HUES64 (cell line): ENCODE measurements around the gene SPON1.
"Not testable (repeated sequence)": the region's sequence is repeated elsewhere in the genome, so short reads cannot be mapped to it uniquely, and the experiment has no call there.

Experiments used
- H3K27ac ChIP-seq: 2 replicates; pipeline ENCODE4 v1.7.0; 2013; ENCODE audit warnings: low read depth, low read length, inconsistent platforms
- H3K27me3 ChIP-seq: 2 replicates; pipeline ENCODE4 v1.6.1; 2013; ENCODE audit warnings: mild to moderate bottlenecking, low read length; ENCODE audit not compliant: insufficient read depth
- H3K36me3 ChIP-seq: 2 replicates; pipeline ENCODE4 v1.6.1; 2013; ENCODE audit warnings: mild to moderate bottlenecking, low read length; ENCODE audit not compliant: insufficient read depth
- H3K4me1 ChIP-seq: 2 replicates; pipeline ENCODE4 v1.6.1; 2013; ENCODE audit warnings: mild to moderate bottlenecking, low read length, moderate library complexity; ENCODE audit not compliant: insufficient read depth
- H3K4me3 ChIP-seq: 2 replicates; pipeline ENCODE4 v1.5.1; 2013; ENCODE audit warnings: mild to moderate bottlenecking, low read length, moderate library complexity
- H3K9ac ChIP-seq: 2 replicates; pipeline ENCODE4 v1.6.1; 2013; ENCODE audit warnings: mild to moderate bottlenecking, low read depth, low read length
- H3K9me3 ChIP-seq: 2 replicates; pipeline ENCODE4 v1.6.1; 2013; ENCODE audit warnings: low read depth, low read length; ENCODE audit not compliant: insufficient read depth
- WGBS: fragments of 150-250, 120-280 bp; methylation state at CpG from one replicate; pipeline ENCODE4 v1.1.7; 2013; ENCODE audit warnings: missing lambda C conversion rate; 5-methylcytosine and 5-hydroxymethylcytosine counted together

The SPON1 gene

DNA sequence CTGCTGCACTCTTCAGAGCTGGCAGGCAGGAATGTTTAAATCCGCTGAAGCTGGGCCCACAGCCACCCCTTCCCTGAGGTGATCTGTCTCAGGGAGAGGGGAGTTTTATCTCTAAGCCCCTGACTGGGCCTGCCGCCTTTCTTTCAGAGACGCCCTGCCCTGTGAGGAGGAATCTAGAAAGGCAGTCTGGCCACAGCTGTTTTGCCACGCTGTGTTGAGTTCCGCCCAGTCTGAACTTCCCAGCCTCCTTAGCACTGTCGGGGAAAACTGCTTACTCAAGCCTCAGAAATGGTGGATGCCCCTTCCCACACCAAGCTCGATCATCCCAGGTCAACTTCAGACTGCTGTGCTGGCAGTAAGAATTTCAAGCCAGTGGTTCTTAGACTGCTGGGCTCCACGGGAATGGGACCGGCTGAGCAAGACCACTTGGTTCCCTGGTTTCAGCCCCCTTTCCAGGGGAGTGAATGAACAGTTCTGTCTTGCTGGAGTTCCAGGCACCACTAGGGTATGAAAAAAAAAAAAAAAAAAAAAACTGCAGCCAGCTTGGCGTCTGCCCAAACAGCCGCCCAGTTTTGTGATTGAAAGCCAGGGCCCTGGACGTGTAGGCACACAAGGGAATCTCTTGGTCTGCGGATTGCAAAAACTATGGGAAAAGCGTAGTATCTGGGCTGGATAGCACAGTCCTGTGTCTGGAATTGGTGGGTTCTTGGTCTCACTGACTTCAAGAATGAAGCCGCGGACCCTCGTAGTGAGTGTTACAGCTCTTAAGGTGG lies 127.4 kb downstream of the SPON1 start:
- Histone ChIP-seq H3K36me3 (no peaks in the 10 kb centered on the region), H3K27ac (no peak overlapping the region), H3K4me1 (no peaks in the 10 kb centered on the region), H3K27me3 (no peaks in the 10 kb centered on the region), H3K9ac (no peak overlapping the region), H3K9me3 (peaks cover 2% of the 10 kb centered on the region; the same call in 1 of the 2 replicates), H3K4me3 (no peak overlapping the region)
- 91% methylated on average over 17 of the region's 17 CpGs for WGBS

DNA sequence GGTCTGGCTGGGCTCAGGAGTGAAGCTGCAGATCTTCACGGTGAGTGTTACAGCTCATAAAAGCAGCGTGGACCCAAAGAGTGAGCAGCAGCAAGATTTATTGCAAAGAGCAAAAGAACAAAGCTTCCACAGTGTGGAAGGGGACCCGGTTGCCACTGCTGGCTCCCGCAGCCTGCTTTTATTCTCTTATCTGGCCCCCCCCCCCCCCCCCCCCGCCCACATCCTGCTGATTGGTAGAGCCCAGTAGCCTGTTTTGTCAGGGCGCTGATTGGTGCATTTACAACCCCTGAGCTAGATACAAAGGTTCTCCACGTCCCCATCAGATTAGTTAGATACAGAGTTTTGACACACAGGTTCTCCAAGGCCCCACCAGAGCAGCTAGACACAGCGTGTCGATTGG lies 128.1 kb downstream of the SPON1 start:
- 93% methylated on average over 8 of the region's 9 CpGs for WGBS
- H3K36me3 ChIP-seq, H3K4me1 ChIP-seq, H3K27ac ChIP-seq, H3K27me3 ChIP-seq, H3K4me3 ChIP-seq, H3K9me3 ChIP-seq, H3K9ac ChIP-seq: not testable (repeated sequence)

DNA sequence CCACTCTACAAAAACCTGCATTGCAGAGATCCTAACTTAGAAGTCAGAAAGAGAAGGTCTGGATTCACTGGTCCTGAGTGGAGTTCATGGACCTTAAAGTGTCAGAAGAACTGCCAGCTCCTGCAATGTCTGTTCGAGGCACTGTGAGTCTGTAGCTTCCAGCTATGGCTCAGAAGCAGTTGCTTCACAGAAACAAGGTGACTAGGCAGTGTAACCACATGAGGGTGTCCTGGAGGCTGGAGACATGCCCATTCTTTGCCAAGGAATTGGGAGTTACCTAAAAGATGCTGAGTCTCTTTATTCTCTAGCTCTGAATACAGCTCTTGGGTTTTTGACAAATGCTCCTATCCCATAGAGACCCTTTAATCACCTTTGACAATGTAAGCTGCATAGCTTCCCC lies 130.5 kb downstream of the SPON1 start:
- Histone ChIP-seq H3K27ac (no peak overlapping the region), H3K4me1 (no peaks in the 10 kb centered on the region), H3K36me3 (no peaks in the 10 kb centered on the region), H3K9me3 (peaks cover 2% of the 10 kb centered on the region; the same call in 1 of the 2 replicates), H3K4me3 (no peak overlapping the region), H3K27me3 (no peaks in the 10 kb centered on the region), H3K9ac (no peak overlapping the region)
- WGBS: 87% methylated on average over 1 of the region's 1 CpG

DNA sequence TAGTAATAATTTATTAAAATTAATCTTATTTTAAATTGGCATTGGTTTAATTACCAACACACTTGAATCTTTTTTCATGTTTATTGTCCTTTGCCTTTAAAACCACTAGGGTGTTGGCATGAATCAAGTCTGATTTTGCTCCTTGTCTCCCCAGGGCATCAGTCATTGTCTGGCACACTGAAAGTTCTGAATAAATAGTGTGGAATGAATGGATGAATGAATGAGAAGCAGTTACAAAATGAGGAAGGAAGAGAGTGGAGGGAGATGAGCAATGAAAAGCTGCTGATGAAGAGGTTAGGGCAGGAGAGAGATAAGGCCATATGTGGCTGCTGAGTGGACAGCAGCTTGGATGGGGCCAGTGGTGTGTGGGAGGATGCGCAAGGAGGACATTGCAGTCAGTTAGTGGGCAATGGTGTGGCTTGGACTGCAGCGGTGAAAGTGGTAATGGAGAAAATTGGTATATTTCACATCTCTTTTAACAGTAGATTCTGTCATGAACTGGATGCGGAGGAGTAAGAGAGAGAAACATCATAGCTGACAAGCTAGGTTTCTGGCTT lies 132.0 kb downstream of the SPON1 start:
- no peak overlapping the region for H3K27ac ChIP-seq
- H3K9ac ChIP-seq: no peak overlapping the region
- H3K27me3 ChIP-seq: no peaks in the 10 kb centered on the region
- H3K4me3 ChIP-seq: no peak overlapping the region
- H3K4me1 ChIP-seq: no peaks in the 10 kb centered on the region
- no peaks in the 10 kb centered on the region for H3K36me3 ChIP-seq
- H3K9me3 ChIP-seq: no peaks in the 10 kb centered on the region
- WGBS: 100% methylated on average over 2 of the region's 3 CpGs

DNA sequence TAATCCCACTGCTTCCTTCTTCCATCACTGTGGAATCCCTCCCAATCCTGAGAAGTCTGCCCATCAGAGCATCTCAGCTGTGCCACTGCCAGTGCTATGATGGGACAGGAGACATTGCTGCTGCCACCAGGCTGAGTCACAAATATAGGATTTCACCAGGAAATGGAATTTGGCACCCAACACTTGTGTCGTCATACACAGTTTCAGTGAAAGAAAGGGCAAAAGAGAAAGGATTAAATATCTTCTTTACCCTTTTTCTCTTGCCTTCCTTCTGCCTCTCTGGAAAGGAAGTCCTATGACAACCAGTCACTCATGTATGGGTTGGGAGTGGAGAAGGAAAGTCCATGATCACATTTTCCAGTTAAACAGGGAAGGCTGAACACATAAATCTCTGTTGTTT lies 133.4 kb downstream of the SPON1 start:
- Histone ChIP-seq H3K27me3 (no peaks in the 10 kb centered on the region), H3K9ac (no peak overlapping the region), H3K4me1 (no peaks in the 10 kb centered on the region), H3K27ac (no peak overlapping the region), H3K4me3 (no peak overlapping the region), H3K9me3 (no peaks in the 10 kb centered on the region), H3K36me3 (no peaks in the 10 kb centered on the region)
- WGBS: 100% methylated on average over 1 of the region's 1 CpG

DNA sequence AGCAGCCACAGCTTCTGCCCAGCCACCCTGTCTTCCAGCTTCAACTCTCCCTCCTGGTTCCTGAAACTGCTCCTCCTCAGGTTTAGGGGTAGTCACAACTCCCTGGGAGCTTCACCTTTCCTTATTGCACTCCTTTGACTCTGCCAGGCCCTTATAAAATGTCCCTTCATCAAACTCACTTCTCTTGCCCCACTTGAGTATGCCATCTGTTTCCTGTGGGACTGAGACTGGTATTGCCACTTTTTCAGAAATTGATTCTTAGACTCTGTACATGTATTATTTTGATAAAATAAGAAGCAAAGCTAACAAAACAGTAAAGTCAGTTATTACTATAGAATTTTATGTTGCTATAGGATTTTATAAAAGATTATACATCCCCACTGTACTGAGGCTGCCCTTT lies 134.1 kb downstream of the SPON1 start:
- no peaks in the 10 kb centered on the region for H3K27me3 ChIP-seq
- H3K36me3 ChIP-seq: no peaks in the 10 kb centered on the region
- H3K27ac ChIP-seq: no peak overlapping the region
- no peaks in the 10 kb centered on the region for H3K4me1 ChIP-seq
- H3K9ac ChIP-seq: no peak overlapping the region
- no peaks in the 10 kb centered on the region for H3K9me3 ChIP-seq
- H3K4me3 ChIP-seq: no peak overlapping the region

DNA sequence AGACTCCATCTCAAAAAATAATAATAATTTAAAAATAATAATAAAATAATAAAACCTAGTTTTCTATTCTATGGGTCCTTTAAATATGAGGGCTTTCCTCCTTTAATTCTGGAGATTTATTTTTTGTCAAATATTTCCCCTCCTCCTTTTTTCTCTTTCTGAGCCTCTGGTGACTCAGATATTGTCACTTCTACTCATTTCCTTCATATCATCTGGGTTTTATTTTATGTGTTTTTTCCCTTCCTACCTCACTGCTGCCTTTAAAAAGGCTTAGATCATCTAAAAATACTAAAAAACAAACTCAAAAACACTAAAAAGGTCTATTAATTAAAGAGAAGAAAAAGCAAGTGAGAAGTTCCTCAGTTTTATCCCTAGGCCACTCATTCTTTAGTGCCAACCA lies 138.9 kb downstream of the SPON1 start:
- no peaks in the 10 kb centered on the region for H3K36me3 ChIP-seq
- H3K9ac ChIP-seq: no peak overlapping the region
- H3K27ac ChIP-seq: no peak overlapping the region
- H3K9me3 ChIP-seq: no peaks in the 10 kb centered on the region
- H3K4me3 ChIP-seq: no peak overlapping the region
- 0 out of 2 replicates have a peak, but pooled peaks cover 1% of the 10 kb centered on the region for H3K4me1 ChIP-seq
- no peaks in the 10 kb centered on the region for H3K27me3 ChIP-seq

DNA sequence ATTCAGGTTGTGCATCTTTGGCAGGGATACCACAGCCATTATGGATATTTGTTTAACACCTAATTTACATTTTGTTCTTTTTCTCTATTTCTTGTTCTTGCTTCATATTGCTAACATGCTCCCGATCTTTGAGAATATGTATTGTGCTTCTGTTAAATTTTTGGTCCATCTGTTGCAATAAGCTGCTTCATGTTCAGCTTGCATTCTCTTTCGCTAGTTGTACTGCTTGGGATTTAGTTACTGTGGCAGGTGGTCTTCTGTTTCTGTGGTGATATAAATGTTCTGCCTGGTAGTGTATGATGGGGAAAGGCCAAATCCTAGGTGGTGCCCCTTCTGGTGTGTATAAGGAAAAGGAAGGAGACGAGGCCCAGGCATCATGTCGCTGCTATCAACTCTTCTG lies 140.2 kb downstream of the SPON1 start:
- Histone ChIP-seq H3K9me3 (no peaks in the 10 kb centered on the region), H3K36me3 (no peaks in the 10 kb centered on the region), H3K27ac (no peak overlapping the region), H3K9ac (no peak overlapping the region), H3K4me1 (peaks cover 8% of the 10 kb centered on the region), H3K4me3 (no peak overlapping the region), H3K27me3 (no peaks in the 10 kb centered on the region)
- 91% methylated on average over 4 of the region's 4 CpGs for WGBS

DNA sequence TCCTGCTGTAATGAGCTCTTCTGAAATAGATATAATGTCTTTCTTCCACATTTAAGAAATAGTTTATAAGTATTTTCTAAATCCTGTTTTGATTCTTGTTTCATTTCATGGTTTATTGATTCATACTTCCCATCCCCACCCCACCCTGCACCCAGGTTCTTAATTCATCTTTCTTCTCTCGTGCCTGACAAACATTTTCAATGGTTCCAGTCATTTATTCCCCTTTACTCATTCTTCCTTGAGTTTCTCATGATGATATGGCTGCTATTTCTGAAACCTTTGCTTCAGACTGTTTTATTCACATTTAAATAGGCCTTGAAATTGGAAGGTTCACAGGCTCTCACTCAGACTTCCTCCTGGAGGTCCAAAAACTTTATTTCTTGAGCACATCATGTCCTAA lies 142.9 kb downstream of the SPON1 start:
- no peaks in the 10 kb centered on the region for H3K9me3 ChIP-seq
- no peaks in the 10 kb centered on the region for H3K36me3 ChIP-seq
- peaks cover 8% of the 10 kb centered on the region for H3K4me1 ChIP-seq
- 94% methylated on average over 1 of the region's 1 CpG for WGBS
- no peak overlapping the region for H3K27ac ChIP-seq
- H3K9ac ChIP-seq: no peak overlapping the region
- no peak overlapping the region for H3K4me3 ChIP-seq
- no peaks in the 10 kb centered on the region for H3K27me3 ChIP-seq

DNA sequence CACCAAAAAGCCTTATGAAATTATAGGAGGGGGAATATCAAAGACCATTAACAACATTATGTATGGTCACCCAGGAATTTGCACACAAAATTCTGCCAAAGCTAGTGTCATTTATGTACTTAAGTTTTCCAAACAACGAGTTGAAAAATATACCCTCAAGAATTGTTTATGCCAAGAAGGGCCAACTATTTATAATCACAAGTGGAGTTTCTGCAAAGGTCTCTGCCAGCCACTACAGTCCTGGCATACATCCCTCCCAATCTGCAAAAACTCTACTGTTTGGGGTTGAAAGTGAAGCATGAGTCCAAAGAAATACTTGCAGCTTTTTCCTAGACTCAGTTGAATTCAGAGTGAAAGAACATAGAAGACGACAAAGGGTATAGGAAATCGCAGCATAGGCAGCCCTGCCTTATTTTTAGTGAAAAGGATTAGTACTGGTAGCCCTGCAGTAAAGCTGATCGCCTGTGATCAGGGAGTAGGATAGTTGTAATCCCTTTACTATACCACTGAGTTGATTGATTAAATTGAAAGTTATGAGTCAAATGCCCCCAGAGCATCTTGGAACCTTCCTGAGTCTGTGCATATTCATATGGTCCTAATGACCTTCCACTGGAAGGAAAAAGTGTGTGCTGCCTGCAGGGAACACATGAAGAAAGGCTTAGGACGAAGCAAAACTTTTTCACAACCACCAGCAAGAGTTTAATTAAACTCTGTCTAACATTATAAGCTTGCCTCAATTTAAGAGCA lies 144.0 kb downstream of the SPON1 start:
- H3K9me3 ChIP-seq: no peaks in the 10 kb centered on the region
- no peak overlapping the region for H3K4me3 ChIP-seq
- peaks cover 8% of the 10 kb centered on the region for H3K4me1 ChIP-seq
- no peaks in the 10 kb centered on the region for H3K36me3 ChIP-seq
- 90% methylated on average over 5 of the region's 5 CpGs for WGBS
- no peak overlapping the region for H3K27ac ChIP-seq
- no peaks in the 10 kb centered on the region for H3K27me3 ChIP-seq
- H3K9ac ChIP-seq: no peak overlapping the region

DNA sequence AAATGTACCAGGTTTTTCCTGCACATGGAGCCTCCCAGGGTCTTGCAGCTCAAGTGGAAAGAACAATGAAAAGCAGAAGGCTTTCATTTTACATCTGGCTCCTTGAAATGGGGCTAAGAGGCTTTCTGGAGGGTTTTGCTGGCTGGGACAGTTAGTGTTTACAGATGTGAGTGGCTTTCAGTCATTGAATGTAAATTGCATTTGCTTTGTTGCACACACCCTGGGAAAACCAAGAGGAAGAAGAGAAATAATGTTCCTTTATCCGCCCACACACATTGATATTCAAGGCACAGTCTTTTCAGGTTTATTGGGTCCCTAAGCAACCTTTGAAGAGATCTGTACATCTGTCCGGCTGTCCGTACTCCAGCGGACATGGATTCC lies 144.5 kb downstream of the SPON1 start:
- Histone ChIP-seq H3K27me3 (no peaks in the 10 kb centered on the region), H3K27ac (no peak overlapping the region), H3K36me3 (no peaks in the 10 kb centered on the region), H3K4me1 (peaks cover 8% of the 10 kb centered on the region), H3K9me3 (no peaks in the 10 kb centered on the region), H3K9ac (no peak overlapping the region), H3K4me3 (no peak overlapping the region)
- WGBS: 89% methylated on average over 4 of the region's 4 CpGs
